Measurements from ENCODE around the gene ATP5F1E. TPM values are rescaled to one million over a fixed set of nuclear protein-coding genes. Genes with fewer than 3 reads are reported as not detected.

The ATP5F1E gene
- total and polyA plus RNA-seq, 10 of the 15 experiments (the other 5 are each of a cell fraction or from before 2014, with no cell fraction given) = 49.0 to 407 (median 117) TPM

DNA sequence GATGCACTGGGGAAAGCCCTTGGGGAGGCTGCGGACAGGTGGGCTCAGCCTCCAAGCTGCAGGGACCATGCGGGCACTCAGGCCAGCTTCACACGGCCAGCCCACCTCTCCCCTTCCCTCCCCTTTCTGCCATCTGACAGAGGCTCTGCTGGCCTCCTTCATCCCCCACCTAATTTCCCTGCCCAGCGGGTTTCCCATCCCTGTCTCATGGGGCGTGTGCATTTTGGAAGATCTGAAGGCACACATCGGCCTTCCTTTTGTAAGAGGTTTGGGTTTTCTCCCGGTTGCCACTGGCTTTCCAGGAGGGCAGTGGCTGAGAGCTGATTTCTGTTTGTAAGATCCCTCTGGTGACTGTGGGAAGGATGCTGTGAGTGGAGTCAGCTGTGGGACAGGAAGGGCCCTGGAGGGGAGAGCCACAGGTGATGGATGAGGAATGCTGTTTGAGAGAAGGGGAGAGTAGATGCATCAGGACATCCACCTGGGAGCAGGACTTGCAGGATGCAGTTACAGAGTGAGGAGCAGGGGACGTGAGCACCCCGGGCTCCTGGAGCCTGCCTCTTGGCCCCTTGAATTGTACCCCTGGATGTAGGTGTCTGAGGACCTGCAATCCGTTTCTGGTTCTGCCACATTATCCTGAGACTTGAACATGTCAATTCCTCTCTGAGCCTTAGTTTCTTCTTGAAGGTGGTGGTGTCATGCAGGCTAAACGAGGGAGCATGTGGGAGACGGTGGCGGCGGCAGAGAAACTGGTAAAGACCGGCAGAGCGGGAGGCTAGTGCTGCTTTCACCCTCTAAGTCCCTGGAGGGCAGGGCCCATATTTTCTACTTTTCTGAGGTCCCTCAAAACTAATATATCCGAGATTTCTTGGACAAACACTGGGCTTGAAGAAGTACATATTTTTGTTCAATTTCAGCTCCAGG, 18.8 kb downstream of the ATP5F1E start:
- no TSS peak for BruUV-seq (replicated peaks)
- ATAC-seq (no peak), FAIRE-seq (no peak), DNase-seq (ENCODE audit: low read depth, low spot score) (no peak)
- WGBS (ENCODE audit: insufficient coverage, insufficient replicate concordance, low lambda C conversion rate, missing lambda C conversion rate) = 81% methylated on average over 17 of the region's 17 CpGs
- H3K27me3 ChIP-seq (replicated peaks in 1 of 2; ENCODE audit: control insufficient read depth in 2 of 2, insufficient read depth in 2 of 2, low read length in 1 of 2) = no peaks in the 10 kb centered on the region
- no peak overlapping the region for H3K27ac ChIP-seq (ENCODE audit: control insufficient read depth, insufficient read depth)
- peaks cover 0 to 1% of the 10 kb centered on the region in 2 experiments; a peak in 1 of 4 replicates for H3K36me3 ChIP-seq (ENCODE audit: control insufficient read depth in 2 of 2, insufficient read depth in 2 of 2, low read length in 1 of 2)
- H3K79me2 ChIP-seq (ENCODE audit: control insufficient read depth, insufficient read depth, low read length) = no peaks in the 10 kb centered on the region
- H3K4me3 ChIP-seq = no peak overlapping the region
- ChIA-PET POLR2A (no interaction called here), RAD21 (ENCODE audit: unreplicated experiment) (no interaction called here), SMC1A (ENCODE audit: uncharacterized antibody, unreplicated experiment) (no interaction called here), CTCF (no interaction called here)
- no peaks in the 10 kb centered on the region for H3K9me3 ChIP-seq (replicated peaks; ENCODE audit: control insufficient read depth, insufficient read depth, low read length)
- no peaks in the 10 kb centered on the region for H4K20me1 ChIP-seq (ENCODE audit: control insufficient read depth, insufficient read depth)
- no peak overlapping the region for H2AFZ ChIP-seq (ENCODE audit: control insufficient read depth, low read depth, low read length)
- intact Hi-C loops (cut with micrococcal nuclease; ENCODE audit: unreplicated experiment) (no loop called here), in situ Hi-C loops (cut with MboI) (no loop called here)
- H3K9ac ChIP-seq (ENCODE audit: control insufficient read depth, insufficient read depth, low read length) = no peak overlapping the region
- peaks cover 20% of the 10 kb centered on the region for H3K4me1 ChIP-seq (ENCODE audit: control insufficient read depth, insufficient read depth, low read length)
- no peak overlapping the region for H3K4me2 ChIP-seq (ENCODE audit: control insufficient read depth, insufficient read depth)
- no peak for TF ChIP-seq ATF2 (IDR thresholded peaks at IDR 0.05; ENCODE audit: low read length)
- TF ChIP-seq ZBED1 (IDR thresholded peaks at IDR 0.05; ENCODE audit: borderline replicate concordance) = no peak
- TF ChIP-seq ZNF592 (IDR thresholded peaks at IDR 0.05) = no peak
- no peak for TF ChIP-seq SREBF2 (IDR thresholded peaks at IDR 0.05; ENCODE audit: low read length)
- no peak for TF ChIP-seq SUZ12 (IDR thresholded peaks at IDR 0.05; ENCODE audit: unreplicated experiment)
- TF ChIP-seq DPF2 (IDR thresholded peaks at IDR 0.05) = no peak
- no peak for TF ChIP-seq CHD2 (IDR thresholded peaks at IDR 0.05; ENCODE audit: borderline replicate concordance, low read depth, low read length)
- TF ChIP-seq ESRRA (IDR thresholded peaks at IDR 0.05; ENCODE audit: low read length) = no peak
- TF ChIP-seq EP300 (IDR thresholded peaks at IDR 0.05; ENCODE audit: borderline replicate concordance in 1 of 2, control insufficient read depth in 1 of 2, low read depth in 2 of 2, low read length in 2 of 2) = no peak
- no peak for TF ChIP-seq NR2C2 (IDR thresholded peaks at IDR 0.05; ENCODE audit: borderline replicate concordance, control insufficient read depth, insufficient read length, low read depth)
- TF ChIP-seq RUNX3 (IDR thresholded peaks at IDR 0.05; ENCODE audit: low read length) = no peak
- no peak for TF ChIP-seq RCOR1 (conservative IDR thresholded peaks at IDR 0.05; ENCODE audit: low read depth, low read length)
- no peak for TF ChIP-seq MTA3 (IDR thresholded peaks at IDR 0.05; ENCODE audit: borderline replicate concordance, low read length)
- no peak for TF ChIP-seq NFXL1 (IDR thresholded peaks at IDR 0.05; ENCODE audit: borderline replicate concordance)
- no peak for TF ChIP-seq ATF7 (IDR thresholded peaks at IDR 0.05; ENCODE audit: low read depth)
- TF ChIP-seq ZNF274 (IDR thresholded peaks at IDR 0.05; ENCODE audit: insufficient read depth, insufficient read length) = no peak
- TF ChIP-seq, protein P1, sequence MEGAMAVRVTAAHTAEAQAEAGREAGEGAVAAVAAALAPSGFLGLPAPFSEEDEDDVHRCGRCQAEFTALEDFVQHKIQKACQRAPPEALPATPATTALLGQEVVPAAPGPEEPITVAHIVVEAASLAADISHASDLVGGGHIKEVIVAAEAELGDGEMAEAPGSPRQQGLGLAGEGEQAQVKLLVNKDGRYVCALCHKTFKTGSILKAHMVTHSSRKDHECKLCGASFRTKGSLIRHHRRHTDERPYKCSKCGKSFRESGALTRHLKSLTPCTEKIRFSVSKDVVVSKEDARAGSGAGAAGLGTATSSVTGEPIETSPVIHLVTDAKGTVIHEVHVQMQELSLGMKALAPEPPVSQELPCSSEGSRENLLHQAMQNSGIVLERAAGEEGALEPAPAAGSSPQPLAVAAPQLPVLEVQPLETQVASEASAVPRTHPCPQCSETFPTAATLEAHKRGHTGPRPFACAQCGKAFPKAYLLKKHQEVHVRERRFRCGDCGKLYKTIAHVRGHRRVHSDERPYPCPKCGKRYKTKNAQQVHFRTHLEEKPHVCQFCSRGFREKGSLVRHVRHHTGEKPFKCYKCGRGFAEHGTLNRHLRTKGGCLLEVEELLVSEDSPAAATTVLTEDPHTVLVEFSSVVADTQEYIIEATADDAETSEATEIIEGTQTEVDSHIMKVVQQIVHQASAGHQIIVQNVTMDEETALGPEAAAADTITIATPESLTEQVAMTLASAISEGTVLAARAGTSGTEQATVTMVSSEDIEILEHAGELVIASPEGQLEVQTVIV (IDR thresholded peaks at IDR 0.05; ENCODE audit: borderline replicate concordance, partially characterized antibody) = no peak

Data from GM12878 (cell line).